K562 (cell line): Measurements from ENCODE around the gene SLC1A4.

Source experiments
- CBFB ChIP-seq: sonication (generic); formaldehyde crosslinking; IDR thresholded peaks from 2 replicates; pipeline ENCODE4 v1.4.0; 2020; ENCODE audit warnings: mild to moderate bottlenecking, missing genetic modification reagents
- MAX ChIP-seq: sonication (generic); formaldehyde crosslinking; IDR thresholded peaks from 2 replicates; pipeline ENCODE4 v1.9.0; 2022; ENCODE audit warnings: mild to moderate bottlenecking, missing genetic modification reagents
- POLR2AphosphoS5 ChIP-seq: IDR thresholded peaks from 2 replicates; pipeline ENCODE4 v1.6.1; 2011; ENCODE audit warnings: mild to moderate bottlenecking, low read depth, low read length, moderate library complexity; ENCODE audit not compliant: control insufficient read depth, insufficient read depth
- RAD21 ChIP-seq, 2 experiments: fragments of 250-450 bp in 1 of 2; fragments of 450-650 bp in 1 of 2; sonication (Bioruptor Pico) in 1 of 2; formaldehyde crosslinking in 1 of 2; IDR thresholded peaks in 1 of 2; conservative IDR thresholded peaks in 1 of 2; 2 replicates each; pipeline versions ENCODE4 v1.4.0 to v1.8.0; 2020 to 2022; ENCODE audit warnings: mild to moderate bottlenecking in 2 of 2, moderate library complexity in 1 of 2
- STAG1 ChIP-seq: sonication (generic); formaldehyde crosslinking; IDR thresholded peaks from 2 replicates; pipeline ENCODE4 v1.5.0; 2020; ENCODE audit warnings: missing genetic modification reagents, borderline replicate concordance
- TCF7L2 ChIP-seq: fragments of 150-350 bp; IDR thresholded peaks from 2 replicates; pipeline ENCODE4 v1.6.1; 2016; ENCODE audit warnings: low read depth, mild to moderate bottlenecking, low read length, moderate library complexity
- YY1 ChIP-seq, 3 experiments: IDR thresholded peaks; 2 replicates each; pipeline ENCODE4 v1.6.1; 2011; ENCODE audit warnings: low read length in 2 of 3, mild to moderate bottlenecking in 2 of 3, moderate library complexity in 2 of 3, borderline replicate concordance in 1 of 3, control low read depth in 1 of 3, low read depth in 1 of 3; ENCODE audit not compliant: insufficient read depth in 3 of 3, insufficient replicate concordance in 2 of 3, control insufficient read depth in 1 of 3, insufficient read length in 1 of 3; ENCODE audit errors: extremely low read depth in 1 of 3
- TF ChIP-seq, protein P1 (sequence below): fragments of 150-350 bp; IDR thresholded peaks from 2 replicates; pipeline ENCODE4 v1.6.1; 2014; ENCODE audit warnings: low read depth, mild to moderate bottlenecking, low read length, borderline replicate concordance

DNA sequence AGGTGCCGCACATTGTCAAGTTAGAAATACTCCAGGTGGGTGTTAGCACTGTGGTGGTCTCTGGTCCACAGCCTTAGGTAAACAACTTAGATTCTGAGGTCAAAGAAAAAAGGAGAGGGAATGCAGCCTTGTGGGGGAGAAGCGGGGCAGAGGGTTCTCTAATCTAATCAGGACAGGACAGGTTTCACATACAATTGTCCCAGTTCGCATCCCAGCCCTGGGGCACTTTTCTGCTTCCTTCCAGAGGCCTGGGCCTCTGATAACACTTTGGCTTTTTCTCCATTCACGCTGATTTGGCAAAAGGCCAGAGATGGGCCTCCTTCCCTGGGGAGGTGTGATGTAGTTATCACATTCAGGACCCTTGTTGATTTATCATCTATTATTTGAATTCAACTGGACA lies 32.5 kb downstream of the SLC1A4 start:
- peak; percentile 92 for TF ChIP-seq POLR2AphosphoS5
- no peak for TF ChIP-seq YY1 (IDR thresholded peaks at IDR 0.05; ENCODE audit: borderline replicate concordance in 1 of 3, control insufficient read depth in 1 of 3, extremely low read depth in 1 of 3, insufficient read depth in 3 of 3, insufficient read length in 1 of 3, insufficient replicate concordance in 2 of 3, low read depth in 1 of 3, low read length in 2 of 3)
- TF ChIP-seq CBFB (CRISPR knock-in tag): no peak
- TF ChIP-seq TCF7L2: no peak
- no peak for TF ChIP-seq MAX
- no peak for TF ChIP-seq STAG1 (CRISPR knock-in tag)
- peak in 1 of 2 experiments; percentile 12; a peak in 1 of 4 replicates for TF ChIP-seq RAD21 (CRISPR knock-in tag; conservative IDR thresholded peaks at IDR 0.05 in 1 of 2, IDR thresholded peaks at IDR 0.05 in 1 of 2)
- TF ChIP-seq, protein P1, sequence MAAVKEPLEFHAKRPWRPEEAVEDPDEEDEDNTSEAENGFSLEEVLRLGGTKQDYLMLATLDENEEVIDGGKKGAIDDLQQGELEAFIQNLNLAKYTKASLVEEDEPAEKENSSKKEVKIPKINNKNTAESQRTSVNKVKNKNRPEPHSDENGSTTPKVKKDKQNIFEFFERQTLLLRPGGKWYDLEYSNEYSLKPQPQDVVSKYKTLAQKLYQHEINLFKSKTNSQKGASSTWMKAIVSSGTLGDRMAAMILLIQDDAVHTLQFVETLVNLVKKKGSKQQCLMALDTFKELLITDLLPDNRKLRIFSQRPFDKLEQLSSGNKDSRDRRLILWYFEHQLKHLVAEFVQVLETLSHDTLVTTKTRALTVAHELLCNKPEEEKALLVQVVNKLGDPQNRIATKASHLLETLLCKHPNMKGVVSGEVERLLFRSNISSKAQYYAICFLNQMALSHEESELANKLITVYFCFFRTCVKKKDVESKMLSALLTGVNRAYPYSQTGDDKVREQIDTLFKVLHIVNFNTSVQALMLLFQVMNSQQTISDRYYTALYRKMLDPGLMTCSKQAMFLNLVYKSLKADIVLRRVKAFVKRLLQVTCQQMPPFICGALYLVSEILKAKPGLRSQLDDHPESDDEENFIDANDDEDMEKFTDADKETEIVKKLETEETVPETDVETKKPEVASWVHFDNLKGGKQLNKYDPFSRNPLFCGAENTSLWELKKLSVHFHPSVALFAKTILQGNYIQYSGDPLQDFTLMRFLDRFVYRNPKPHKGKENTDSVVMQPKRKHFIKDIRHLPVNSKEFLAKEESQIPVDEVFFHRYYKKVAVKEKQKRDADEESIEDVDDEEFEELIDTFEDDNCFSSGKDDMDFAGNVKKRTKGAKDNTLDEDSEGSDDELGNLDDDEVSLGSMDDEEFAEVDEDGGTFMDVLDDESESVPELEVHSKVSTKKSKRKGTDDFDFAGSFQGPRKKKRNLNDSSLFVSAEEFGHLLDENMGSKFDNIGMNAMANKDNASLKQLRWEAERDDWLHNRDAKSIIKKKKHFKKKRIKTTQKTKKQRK: no peak
